HFF-Myc (cell line): ENCODE measurements around the gene INS.

ENCODE experiments used
- DNase-seq: peaks from one replicate; pipeline ENCODE4 v3.0.0-alpha.2; 2011; ENCODE audit warnings: low read depth; ENCODE audit errors: extremely low read depth
- H3K4me3 ChIP-seq: replicated peaks from 2 replicates; pipeline ENCODE4 v1.5.1; 2011; ENCODE audit warnings: low read depth, mild to moderate bottlenecking, control low read depth, low read length
- CTCF ChIP-seq: IDR thresholded peaks from 2 replicates; pipeline ENCODE4 v1.5.1; 2012; ENCODE audit warnings: mild to moderate bottlenecking, low read depth, low read length, control low read depth; ENCODE audit errors: missing control alignments

The INS gene

GRCh38 chr11:2202071-2202899 is 41.3 kb upstream of the INS start:
- DNase-seq = no peak
- H3K4me3 ChIP-seq = no peak overlapping the region
- no peak for TF ChIP-seq CTCF

GRCh38 chr11:2201542-2201941 is 40.5 kb upstream of the INS start:
- DNase-seq = no peak
- no peak overlapping the region for H3K4me3 ChIP-seq
- TF ChIP-seq CTCF = no peak

- DNase-seq = no peak
- no peak for TF ChIP-seq CTCF
- no peak overlapping the region for H3K4me3 ChIP-seq
Measured at GRCh38 chr11:2200957-2201519, 40.0 kb upstream of the INS start.

- TF ChIP-seq CTCF = no peak
- no peak overlapping the region for H3K4me3 ChIP-seq
- DNase-seq = no peak
Measured at GRCh38 chr11:2200536-2200935, 39.5 kb upstream of the INS start.

- no peak overlapping the region for H3K4me3 ChIP-seq
- no peak for TF ChIP-seq CTCF
- no peak for DNase-seq
Measured at GRCh38 chr11:2199466-2200341, 38.7 kb upstream of the INS start.

GRCh38 chr11:2198621-2199365 is 37.8 kb upstream of the INS start:
- no peak for DNase-seq
- no peak overlapping the region for H3K4me3 ChIP-seq
- TF ChIP-seq CTCF = no peak
